GM19372 (cell line): ENCODE results near the gene NUMA1.

Source experiments
- ATAC-seq: cut with Tn5 transposase; IDR thresholded peaks from one replicate; pipeline ENCODE4 v1.9.1; 2021; ENCODE audit warnings: mild to moderate bottlenecking, low read depth, moderate library complexity; ENCODE audit not compliant: unreplicated experiment

NUMA1 gene

GRCh38 chr11:72102162-72102561 is 21.8 kb upstream of the NUMA1 start:
- no peak for ATAC-seq

- no peak for ATAC-seq
Measured at GRCh38 chr11:72100462-72100861, 20.1 kb upstream of the NUMA1 start.

GRCh38 chr11:72100009-72100408 is 19.7 kb upstream of the NUMA1 start:
- no peak for ATAC-seq

GRCh38 chr11:72098741-72099140 is 18.4 kb upstream of the NUMA1 start:
- no peak for ATAC-seq

GRCh38 chr11:72091292-72091691 is 10.9 kb upstream of the NUMA1 start:
- no peak for ATAC-seq

GRCh38 chr11:72088076-72088808 is 7.9 kb upstream of the NUMA1 start:
- ATAC-seq: no peak

GRCh38 chr11:72085621-72086351 is 5.4 kb upstream of the NUMA1 start:
- no peak for ATAC-seq

GRCh38 chr11:72084965-72085364 is 4.6 kb upstream of the NUMA1 start:
- no peak for ATAC-seq

GRCh38 chr11:72084076-72084475 is 3.7 kb upstream of the NUMA1 start:
- ATAC-seq: no peak

GRCh38 chr11:72083414-72083813 is 3.1 kb upstream of the NUMA1 start:
- no peak for ATAC-seq

- ATAC-seq: no peak
Measured at GRCh38 chr11:72081821-72082453, 1.6 kb upstream of the NUMA1 start.

GRCh38 chr11:72081184-72081644 is 872 bp upstream of the NUMA1 start:
- ATAC-seq: no peak

- ATAC-seq: no peak
Measured at GRCh38 chr11:72079819-72080325, 470 bp downstream of the NUMA1 start.

- no peak for ATAC-seq
Measured at GRCh38 chr11:72078477-72078876, 1.9 kb downstream of the NUMA1 start.

GRCh38 chr11:72075756-72076155 is 4.6 kb downstream of the NUMA1 start:
- ATAC-seq: no peak

GRCh38 chr11:72075109-72075508 is 5.2 kb downstream of the NUMA1 start:
- no peak for ATAC-seq

GRCh38 chr11:72072348-72072747 is 8.0 kb downstream of the NUMA1 start:
- ATAC-seq: no peak

- no peak for ATAC-seq
Measured at GRCh38 chr11:72070491-72070890, 9.9 kb downstream of the NUMA1 start.

GRCh38 chr11:72069787-72070251 is 10.5 kb downstream of the NUMA1 start:
- peak; percentile 68 for ATAC-seq

- no peak for ATAC-seq
Measured at GRCh38 chr11:72069200-72069599, 11.1 kb downstream of the NUMA1 start.

- ATAC-seq: no peak
Measured at GRCh38 chr11:72067676-72068075, 12.7 kb downstream of the NUMA1 start.
